GM19023 (cell line): ENCODE measurements around the gene CACTIN.

ENCODE experiments used
- ATAC-seq: cut with Tn5 transposase; IDR thresholded peaks from one replicate; pipeline ENCODE4 v1.9.1; 2021; ENCODE audit warnings: mild to moderate bottlenecking, moderate library complexity; ENCODE audit not compliant: unreplicated experiment

The CACTIN gene

GRCh38 chr19:3612330-3612729, 14.3 kb downstream of the CACTIN start:
- no peak for ATAC-seq

DNA sequence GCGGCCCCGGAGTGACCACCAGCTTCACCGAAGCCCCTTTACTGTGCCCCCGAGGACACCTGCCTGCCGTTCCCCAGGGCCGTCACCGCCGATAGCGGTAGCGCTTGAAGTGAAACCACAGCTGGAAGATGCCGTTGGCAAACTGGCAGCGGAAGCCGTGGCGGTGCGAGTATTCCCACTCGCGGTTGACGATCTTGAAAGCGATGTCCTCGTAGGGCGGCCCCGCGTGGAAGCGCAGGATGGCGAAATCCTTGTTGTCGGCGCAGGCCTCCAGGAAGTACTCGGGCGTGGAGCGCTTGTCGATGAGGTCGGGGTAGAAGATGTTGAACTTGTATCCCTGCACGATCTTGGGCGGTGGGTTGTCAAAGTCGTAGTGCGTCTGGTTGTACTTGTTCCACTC, 14.7 kb downstream of the CACTIN start:
- no peak for ATAC-seq

GRCh38 chr19:3610745-3611717, 15.6 kb downstream of the CACTIN start:
- ATAC-seq, result no peak

DNA sequence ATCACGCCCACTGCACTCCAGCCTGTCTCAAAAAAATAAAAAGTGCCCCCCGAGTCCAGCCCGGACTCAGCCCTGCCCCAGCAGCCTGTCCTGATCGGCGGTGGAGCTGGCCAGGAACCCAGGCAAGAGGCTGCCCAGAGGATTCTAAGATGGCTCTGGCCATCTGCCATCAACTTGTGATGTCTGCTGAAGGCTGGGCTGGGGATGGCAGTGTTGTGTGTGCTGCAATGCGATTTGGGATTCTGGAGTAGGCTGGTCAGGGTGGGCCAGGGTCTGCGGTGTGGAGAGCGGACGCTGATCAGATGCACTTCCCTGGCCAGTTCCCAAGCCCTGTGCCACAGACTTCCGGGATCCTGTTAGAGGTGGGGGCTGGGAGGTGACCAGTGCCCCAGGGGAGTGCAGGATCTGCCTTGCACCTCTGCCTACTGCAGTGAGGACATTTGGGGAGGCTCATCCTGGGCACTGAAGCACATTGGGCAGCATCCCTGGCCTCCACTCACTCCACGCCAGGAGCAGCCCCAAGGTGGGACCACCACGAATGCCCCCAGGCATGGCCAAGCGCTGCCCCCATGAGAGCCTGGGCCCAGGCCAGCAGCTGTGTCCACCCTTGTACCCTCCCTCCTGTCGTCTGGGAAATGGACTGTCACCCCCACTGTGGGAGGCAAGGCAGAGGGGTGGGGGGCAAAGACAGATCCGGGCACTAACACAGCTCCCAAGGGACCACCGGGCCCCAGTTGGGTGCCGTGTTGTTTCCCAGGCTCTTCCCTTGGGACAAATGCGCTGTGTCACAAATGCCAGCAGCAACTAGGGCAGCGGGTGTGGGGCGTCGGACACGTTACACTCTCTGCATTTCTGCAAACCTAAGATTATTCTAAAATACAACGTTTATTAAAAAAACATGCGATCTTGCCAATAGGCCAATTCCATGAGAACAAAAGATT, 16.5 kb downstream of the CACTIN start:
- no peak for ATAC-seq

GRCh38 chr19:3608750-3609322, 17.8 kb downstream of the CACTIN start:
- ATAC-seq, result no peak

GRCh38 chr19:3608079-3608641, 18.4 kb downstream of the CACTIN start:
- no peak for ATAC-seq

- no peak for ATAC-seq
These were observed 19.1 kb downstream of the CACTIN start for GRCh38 chr19:3607303-3608078.

GRCh38 chr19:3606690-3607289, 19.8 kb downstream of the CACTIN start, which contains the start of gene TBXA2R:
Gene TBXA2R (minus strand): TSS chr19:3606875. CDS start chr19:3600634, 6,241 bp downstream.
- no peak for ATAC-seq

- ATAC-seq, result no peak
These were observed 20.4 kb downstream of the CACTIN start for GRCh38 chr19:3606174-3606689.

DNA sequence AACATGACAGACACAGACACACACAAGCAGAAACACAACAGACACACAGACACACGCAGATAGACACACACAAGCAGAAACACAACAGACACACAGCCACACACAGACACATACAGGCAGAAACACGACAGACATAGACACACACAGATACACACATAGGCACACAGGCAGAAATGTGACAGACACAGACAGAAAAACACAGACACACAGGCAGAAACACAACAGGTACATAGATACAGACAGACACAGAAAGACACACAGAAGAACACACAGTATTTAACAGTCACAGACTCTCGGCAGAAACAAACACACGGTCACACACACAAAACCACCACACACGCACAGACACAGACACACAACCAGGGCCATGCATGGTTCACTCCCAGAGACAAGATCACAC, 20.8 kb downstream of the CACTIN start:
- ATAC-seq, result no peak

- ATAC-seq, result no peak
These were observed 21.2 kb downstream of the CACTIN start for GRCh38 chr19:3605361-3605760.

GRCh38 chr19:3604987-3605343, 21.6 kb downstream of the CACTIN start:
- ATAC-seq, result no peak

DNA sequence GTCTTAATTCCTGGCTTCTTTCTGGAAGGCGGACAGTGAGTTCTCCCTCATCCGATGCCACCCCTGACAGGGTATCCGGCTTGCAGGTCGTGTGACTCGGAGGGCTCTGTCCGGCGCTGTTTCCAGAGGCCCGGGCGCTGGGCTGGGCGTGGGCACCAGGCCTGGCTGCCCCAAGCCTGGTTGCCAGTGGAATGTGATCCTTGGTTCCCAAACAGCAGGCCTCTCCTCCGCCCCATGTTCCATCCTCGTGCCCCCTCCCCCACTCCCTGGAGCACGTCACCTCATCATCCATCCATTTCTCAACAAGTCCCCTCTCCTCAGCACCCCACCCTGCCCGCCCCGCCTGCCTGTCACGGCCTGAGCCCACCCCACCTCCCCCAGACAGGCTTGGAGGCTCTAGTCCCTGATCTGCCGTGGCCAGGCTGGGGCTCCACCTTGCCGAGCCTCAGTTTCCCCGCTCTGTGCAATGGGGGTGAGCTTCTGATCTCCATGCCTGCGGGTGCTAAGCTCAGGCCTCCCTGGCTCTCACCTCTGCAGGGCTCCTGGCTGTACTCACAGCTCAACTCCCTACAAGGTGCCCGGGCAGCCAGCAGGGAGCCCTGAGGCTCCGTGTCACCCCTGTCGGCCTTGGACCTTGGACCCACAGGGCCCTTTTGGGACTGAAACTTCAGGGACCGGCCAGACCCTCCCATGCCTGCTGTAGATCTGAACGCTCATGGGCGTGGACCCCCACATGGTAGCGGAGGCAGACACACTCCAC, 22.2 kb downstream of the CACTIN start:
- no peak for ATAC-seq

GRCh38 chr19:3603121-3603811, 23.3 kb downstream of the CACTIN start:
- no peak for ATAC-seq

- ATAC-seq, result no peak
These were observed 25.6 kb downstream of the CACTIN start for GRCh38 chr19:3601021-3601420.

DNA sequence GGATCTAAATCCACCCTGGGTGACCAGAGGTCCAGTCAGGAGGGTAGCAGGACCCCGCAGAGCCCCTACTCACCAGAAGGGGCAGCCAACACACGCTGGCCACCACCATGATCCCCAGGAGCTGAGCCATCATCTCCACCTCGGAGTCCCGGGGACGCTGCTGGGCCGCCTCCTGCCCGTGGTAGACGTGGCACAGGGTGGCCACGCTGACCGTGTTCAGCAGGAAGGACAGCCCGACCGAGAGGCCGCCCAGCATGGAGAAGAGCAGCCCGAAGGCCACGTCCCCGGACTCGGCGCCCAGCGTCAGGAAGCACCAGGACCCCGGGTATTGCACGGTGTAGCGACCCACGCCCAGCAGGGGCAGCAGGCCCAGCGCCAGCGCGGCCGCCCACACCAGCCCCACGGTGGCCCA, 26.8 kb downstream of the CACTIN start:
- no peak for ATAC-seq

- no peak for ATAC-seq
These were observed 31.0 kb downstream of the CACTIN start for GRCh38 chr19:3595521-3596061.

DNA sequence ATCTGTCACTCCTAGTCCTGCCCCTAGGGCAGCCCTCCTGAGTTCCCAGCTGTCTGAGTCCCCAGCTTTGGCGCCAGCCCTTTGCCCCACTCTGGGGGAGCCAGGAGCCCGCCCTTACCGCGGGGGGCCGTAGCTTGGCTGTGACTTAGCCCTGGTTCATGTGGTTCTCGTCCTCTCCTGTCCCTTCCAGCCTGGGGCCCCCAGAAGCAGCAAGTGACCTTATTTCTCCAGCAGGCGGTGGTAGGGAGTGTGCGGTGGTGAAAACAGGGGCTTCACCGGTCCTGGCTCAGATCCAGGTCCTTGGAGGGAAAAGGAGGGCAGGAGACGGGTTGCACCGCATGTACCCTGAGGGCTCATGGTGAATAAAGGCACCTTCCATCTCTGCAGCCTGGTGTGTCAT, 33.4 kb downstream of the CACTIN start:
- no peak for ATAC-seq
